Skin of body (tissue), 2 donors: ENCODE results near the gene ACIN1. TPM values are rescaled to one million over a fixed set of nuclear protein-coding genes. Genes with fewer than 3 reads are reported as not detected.
A peak's percentile ranks its signal among the peaks of the same experiment; 100 is the strongest.
"Not testable (repeated sequence)": the region's sequence is repeated elsewhere in the genome, so short reads cannot be mapped to it uniquely, and the experiment has no call there.

ENCODE experiments used
- DNase-seq: peaks from one replicate; lab custom pipeline; 2025; lab: John Stamatoyannopoulos, UW
- total RNA-seq: library from RNA; depleted of rRNA; stranded (reverse); fragments of >200 nt; gene quantifications from one replicate; pipeline ENCODE4 v1.2.3, GENCODE V29; 2014

The ACIN1 gene
- total RNA-seq, 1 donor from 2014 or later, result 93.9 TPM

- no peak for DNase-seq
Observed at GRCh38 chr14:23018107-23018506, 76.8 kb downstream of the ACIN1 start.

DNA sequence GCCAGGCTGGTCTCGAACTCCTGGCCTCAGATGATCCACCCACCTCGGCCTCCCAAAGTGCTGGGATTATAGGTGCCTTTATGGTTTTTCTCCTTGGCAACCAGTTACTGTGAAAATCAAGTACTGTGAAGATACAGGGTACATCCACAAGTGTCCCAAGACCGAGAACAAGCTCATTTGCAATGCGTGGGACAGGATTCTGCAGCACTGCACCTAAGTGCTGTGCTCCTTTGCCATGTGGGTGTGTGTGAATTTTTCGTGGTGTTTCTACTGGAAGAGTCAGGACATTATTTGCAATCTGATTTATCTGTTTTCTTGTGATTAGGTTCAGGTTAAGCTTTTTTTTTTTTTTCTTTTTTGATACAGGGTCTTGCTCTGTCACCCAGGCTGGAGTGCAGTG lies 77.8 kb downstream of the ACIN1 start:
- no peak for DNase-seq

DNA sequence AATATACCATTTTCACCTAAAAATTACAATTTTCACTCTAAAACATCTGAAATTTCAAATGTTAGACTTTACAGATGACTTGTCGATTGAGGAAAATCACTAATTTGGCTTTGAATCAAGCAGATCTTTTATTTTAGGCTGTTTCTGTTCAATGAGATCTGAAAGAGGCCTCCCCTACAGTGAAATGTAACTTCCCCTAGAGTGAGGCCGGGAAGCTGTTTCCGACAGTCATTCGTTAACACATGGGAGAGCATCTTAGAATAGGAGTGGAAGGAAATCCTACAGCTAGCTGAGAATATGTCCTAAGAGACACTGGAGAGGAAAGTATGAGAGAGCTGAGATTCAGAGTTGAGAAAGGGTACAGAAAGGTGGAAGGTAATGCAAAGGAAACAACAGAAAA lies 79.3 kb downstream of the ACIN1 start:
- no peak for DNase-seq

GRCh38 chr14:23013749-23014054 lies 81.2 kb downstream of the ACIN1 start:
- DNase-seq, result not testable (repeated sequence)

- no peak for DNase-seq
Observed at GRCh38 chr14:23013054-23013748, 81.7 kb downstream of the ACIN1 start.

DNA sequence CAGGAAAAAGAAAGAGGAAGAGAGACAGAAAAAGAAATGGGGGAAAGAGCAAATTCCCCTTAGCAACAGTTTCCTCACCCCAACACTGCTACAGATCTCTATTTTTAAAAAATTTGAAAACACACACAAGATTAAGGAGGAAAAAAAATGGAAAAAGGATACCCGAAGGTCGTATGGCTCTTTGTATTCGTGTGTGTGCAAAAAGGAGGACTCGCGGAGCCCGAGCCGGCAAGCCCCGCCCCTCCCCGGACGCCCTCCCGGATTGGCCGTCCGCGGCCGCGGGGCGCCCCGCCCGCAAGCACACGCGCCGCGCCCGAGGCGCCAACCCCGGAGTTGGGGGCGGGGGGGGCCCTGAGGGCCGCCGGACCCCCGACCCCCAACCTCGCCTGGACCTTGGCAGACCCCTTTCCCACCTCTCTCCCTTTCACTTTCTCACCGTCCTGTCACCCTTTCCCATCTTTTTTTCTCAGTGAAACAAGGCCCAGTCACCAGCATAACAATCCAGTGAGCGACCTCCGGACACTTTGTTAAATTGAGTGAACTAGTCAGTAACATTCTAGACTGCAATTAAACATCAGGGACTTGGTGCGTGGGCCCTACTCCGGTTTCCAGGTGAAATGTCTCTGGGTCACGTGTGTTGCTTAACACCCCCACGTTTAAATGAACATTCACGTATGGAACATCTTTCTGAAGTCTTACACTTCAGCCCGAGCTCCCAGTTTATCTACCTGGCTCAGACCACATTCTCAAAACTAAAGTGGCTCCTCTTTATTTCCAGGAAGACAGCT lies 84.8 kb downstream of the ACIN1 start, which contains the start of gene C14orf93:
Gene C14orf93, minus strand, starts transcription at position 205 of the 788 bp plus-strand sequence. CDS start 11,120 bp downstream, outside the sequence.
- DNase-seq, result peak; percentile 68

- no peak for DNase-seq
Observed at GRCh38 chr14:23009483-23009938, 85.4 kb downstream of the ACIN1 start.

DNA sequence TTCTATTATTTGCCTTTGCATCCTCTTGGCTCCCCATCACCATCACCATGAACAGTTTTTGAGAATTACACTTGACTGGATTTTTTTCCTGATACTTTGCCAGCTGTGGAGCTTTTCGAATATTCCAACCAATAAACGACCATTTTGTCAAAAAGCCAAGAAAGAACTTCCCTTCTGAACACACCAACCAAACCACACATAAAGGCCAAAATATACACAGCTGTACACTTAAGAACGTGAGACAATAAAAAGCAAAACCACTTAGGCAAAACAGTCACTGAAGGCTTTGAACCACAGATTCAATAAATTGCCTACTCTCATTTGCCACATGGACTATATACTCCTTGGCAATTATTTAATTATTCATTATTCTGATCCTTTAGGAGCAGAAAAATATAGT lies 86.1 kb downstream of the ACIN1 start:
- DNase-seq, result no peak

Other genes starting within 250 kb of the ACIN1 start
- 22.9 TPM for gene LRP10, start 223.4 kb downstream of the ACIN1 start, total RNA-seq
- not detected for gene REM2, start 211.9 kb downstream of the ACIN1 start, total RNA-seq
- 50.2 TPM for gene RBM23, start 176.0 kb downstream of the ACIN1 start, total RNA-seq
- gene PRMT5, start 165.8 kb downstream of the ACIN1 start, total RNA-seq, result 39.5 TPM
- 46.3 TPM for gene HAUS4, start 138.0 kb downstream of the ACIN1 start, total RNA-seq
- gene AJUBA, start 112.6 kb downstream of the ACIN1 start, total RNA-seq, result 44.7 TPM
- 7.7 TPM for gene C14orf93, start 85.0 kb downstream of the ACIN1 start, total RNA-seq
- 115 TPM for gene PSMB5, start 60.2 kb downstream of the ACIN1 start, total RNA-seq
- not detected for gene PSMB11, start 52.9 kb downstream of the ACIN1 start, total RNA-seq
- gene CDH24, start 37.6 kb downstream of the ACIN1 start, total RNA-seq, result 3.4 TPM
- 30.8 TPM for gene C14orf119, start 369 bp upstream of the ACIN1 start, total RNA-seq
- gene CIROP, start 9.9 kb upstream of the ACIN1 start, total RNA-seq, result not detected
- gene CEBPE, start 24.1 kb upstream of the ACIN1 start, total RNA-seq, result 1.5 TPM
- gene SLC7A8, start 88.5 kb upstream of the ACIN1 start, total RNA-seq, result 27.5 TPM
- gene RNF212B, start 142.8 kb upstream of the ACIN1 start, total RNA-seq, result not detected
- 4.0 TPM for gene HOMEZ, start 191.0 kb upstream of the ACIN1 start, total RNA-seq
- 6.0 TPM for gene PPP1R3E, start 207.7 kb upstream of the ACIN1 start, total RNA-seq
- gene BCL2L2, start 211.7 kb upstream of the ACIN1 start, total RNA-seq, result 18.7 TPM
- gene PABPN1, start 226.3 kb upstream of the ACIN1 start, total RNA-seq, result 65.8 TPM